Measurements from ENCODE around the gene MS4A12.
"Not testable (repeated sequence)": the region's sequence is repeated elsewhere in the genome, so short reads cannot be mapped to it uniquely, and the experiment has no call there.

Gene MS4A12

GRCh38 chr11:60512651-60513225 lies 20.2 kb downstream of the MS4A12 start:
- DNase-seq (ENCODE audit: low read depth) = no peak

GRCh38 chr11:60513496-60514460 lies 21.2 kb downstream of the MS4A12 start:
- DNase-seq (ENCODE audit: low read depth) = no peak

GRCh38 chr11:60515144-60515855 lies 22.7 kb downstream of the MS4A12 start, which contains the start of gene MS4A13:
Gene MS4A13 (plus strand): TSS chr11:60515392. CDS start chr11:60518084, 2,692 bp downstream.
- DNase-seq (ENCODE audit: low read depth) = no peak

- DNase-seq (ENCODE audit: low read depth) = no peak
These were observed 35.9 kb downstream of the MS4A12 start for GRCh38 chr11:60528465-60528864.

GRCh38 chr11:60528934-60529333 lies 36.4 kb downstream of the MS4A12 start:
- no peak for DNase-seq (ENCODE audit: low read depth)

- no peak for DNase-seq (ENCODE audit: low read depth)
These were observed 38.0 kb downstream of the MS4A12 start for GRCh38 chr11:60530454-60531100.

- DNase-seq (ENCODE audit: low read depth) = not testable (repeated sequence)
These were observed 39.8 kb downstream of the MS4A12 start for GRCh38 chr11:60532383-60532782.

GRCh38 chr11:60538627-60539026 lies 46.0 kb downstream of the MS4A12 start:
- DNase-seq (ENCODE audit: low read depth) = not testable (repeated sequence)

GRCh38 chr11:60544077-60544476 lies 51.5 kb downstream of the MS4A12 start:
- DNase-seq (ENCODE audit: low read depth) = no peak

Measured in activated T-helper 1 cell treated with Interleukin-2 at 50 U/mL for 16 hours (primary cell).